ENCODE data around the gene INF2. TPM values are rescaled to one million over a fixed set of nuclear protein-coding genes. Genes with fewer than 3 reads are reported as not detected.
"Not testable (repeated sequence)": the region's sequence is repeated elsewhere in the genome, so short reads cannot be mapped to it uniquely, and the experiment has no call there.

Gene INF2
- 10 to 100 TPM; 62.8 to 64.9 TPM for total RNA-seq

- POLR2A ChIA-PET, result interaction anchor here (0.6 to 0.8 kb wide), 2 partner anchors 11 to 809 kb away, joined by 3 to 7 read pairs; no protein-coding TSS in a partner anchor
- CTCF ChIA-PET, result interaction anchor here (0.7 to 2.1 kb wide), 2 partner anchors 12 to 79 kb away, joined by 3 to 7 read pairs; no protein-coding TSS in a partner anchor
Measured at GRCh38 chr14:104689109-104689880, at the start of gene INF2. INF2 (plus strand) TSS chr14:104689618; CDS start chr14:104701366, 11,748 bp downstream.

GRCh38 chr14:104639885-104640548 lies 49.4 kb upstream of the INF2 start:
- POLR2A ChIA-PET, result no interaction called here
- CTCF ChIA-PET, result interaction anchor here (0.9 to 1.3 kb wide), 3 partner anchors 24 to 545 kb away, joined by 3 to 5 read pairs (median 4); no protein-coding TSS in a partner anchor

GRCh38 chr14:104640681-104641080 lies 48.7 kb upstream of the INF2 start:
- ChIA-PET POLR2A (no interaction called here), CTCF (interaction anchor here (0.9 to 1.3 kb wide), 3 partner anchors 23 to 546 kb away, joined by 3 to 5 read pairs (median 4); no protein-coding TSS in a partner anchor)

- POLR2A ChIA-PET, result no interaction called here
- CTCF ChIA-PET, result no interaction called here
Measured at GRCh38 chr14:104641753-104642539, 47.5 kb upstream of the INF2 start.

- ChIA-PET CTCF (no interaction called here), POLR2A (no interaction called here)
Measured at GRCh38 chr14:104642540-104642868, 46.9 kb upstream of the INF2 start.

GRCh38 chr14:104643306-104643705 lies 46.1 kb upstream of the INF2 start:
- CTCF ChIA-PET, result no interaction called here
- POLR2A ChIA-PET, result no interaction called here

GRCh38 chr14:104644091-104644635 lies 45.3 kb upstream of the INF2 start:
- ChIA-PET CTCF (no interaction called here), POLR2A (interaction anchor here (0.5 kb wide), 1 partner anchor 1083 kb away, joined by 3 read pairs; no protein-coding TSS in a partner anchor)

- POLR2A ChIA-PET, result interaction anchor here (0.5 kb wide), 1 partner anchor 1083 kb away, joined by 3 read pairs; no protein-coding TSS in a partner anchor
- CTCF ChIA-PET, result no interaction called here
Measured at GRCh38 chr14:104644656-104645378, 44.6 kb upstream of the INF2 start.

- ChIA-PET POLR2A (no interaction called here), CTCF (interaction anchor here (1.0 to 1.6 kb wide), 2 partner anchors 12 to 59 kb away, joined by 3 to 4 read pairs; no protein-coding TSS in a partner anchor)
Measured at GRCh38 chr14:104647467-104648043, 41.9 kb upstream of the INF2 start.

- ChIA-PET POLR2A (no interaction called here), CTCF (interaction anchor here (1.1 kb wide), 3 partner anchors 27 to 59 kb away, joined by 3 to 4 read pairs (median 3); no protein-coding TSS in a partner anchor)
Measured at GRCh38 chr14:104650057-104650980, 39.1 kb upstream of the INF2 start.

GRCh38 chr14:104650981-104651875 lies 38.2 kb upstream of the INF2 start:
- CTCF ChIA-PET, result interaction anchor here (0.6 to 1.1 kb wide), 6 partner anchors 9 to 58 kb away, joined by 3 to 4 read pairs (median 4); no protein-coding TSS in a partner anchor
- POLR2A ChIA-PET, result no interaction called here

GRCh38 chr14:104651876-104652260 lies 37.5 kb upstream of the INF2 start:
- ChIA-PET POLR2A (no interaction called here), CTCF (interaction anchor here (0.6 to 1.1 kb wide), 6 partner anchors 8 to 57 kb away, joined by 3 to 4 read pairs (median 4); no protein-coding TSS in a partner anchor)

- POLR2A ChIA-PET, result no interaction called here
- CTCF ChIA-PET, result interaction anchor here (0.9 kb wide), 1 partner anchor 57 kb away, joined by 3 read pairs; no protein-coding TSS in a partner anchor
Measured at GRCh38 chr14:104652386-104652785, 37.0 kb upstream of the INF2 start.

- POLR2A ChIA-PET, result not testable (repeated sequence)
- CTCF ChIA-PET, result interaction anchor here (0.9 kb wide), 1 partner anchor 56 kb away, joined by 3 read pairs; no protein-coding TSS in a partner anchor
Measured at GRCh38 chr14:104653130-104653920, 36.1 kb upstream of the INF2 start.

- CTCF ChIA-PET, result no interaction called here
Measured at GRCh38 chr14:104654119-104654518, 35.3 kb upstream of the INF2 start.

More at GRCh38 chr14:104654119-104654518, 35.3 kb upstream of the INF2 start:
- POLR2A ChIA-PET, result no interaction called here

All from activated CD8-positive, alpha-beta memory T cell treated with anti-CD3 and anti-CD28 coated beads for 36 hours (primary cell).